ENCODE data around the gene CREBBP.
"Not testable (repeated sequence)": the region's sequence is repeated elsewhere in the genome, so short reads cannot be mapped to it uniquely, and the experiment has no call there.

CREBBP gene

GRCh38 chr16:3717235-3718018 lies 163.1 kb downstream of the CREBBP start, which contains the start of gene TRAP1:
Gene TRAP1, minus strand, starts transcription at chr16:3717524. Its CDS starts 16 bp downstream, at chr16:3717508.
- Histone ChIP-seq H3K4me3 (ENCODE audit: control insufficient read depth in 1 of 7, extremely low read depth in 1 of 7, insufficient read depth in 4 of 7, low read depth in 2 of 7, low read length in 6 of 7) (peak within 1 kb of the TSS; percentile 53 to 89 (median 80)), H3K27ac (ENCODE audit: insufficient read depth in 1 of 2, low read depth in 1 of 2, low read length in 2 of 2, poor library complexity in 1 of 2, severe bottlenecking in 2 of 2) (peak within 1 kb of the TSS; percentile 50 to 76), H3K9me3 (ENCODE audit: control extremely low read depth in 1 of 5, control insufficient read depth in 4 of 5, insufficient read depth in 2 of 5, low read depth in 1 of 5, low read length in 4 of 5) (no peaks in the 10 kb centered on the region), H3K27me3 (replicated peaks in 2 of 5; ENCODE audit: control insufficient read depth in 4 of 5, insufficient read depth in 5 of 5, low read length in 4 of 5) (peaks cover 0 to 3% (median 2%) of the 10 kb centered on the region in 5 experiments), H3K36me3 (ENCODE audit: control insufficient read depth in 4 of 4, insufficient read depth in 4 of 4, low read length in 3 of 4) (peaks cover 0 to 22% (median 6%) of the 10 kb centered on the region in 4 experiments), H3K4me1 (ENCODE audit: control extremely low read depth in 1 of 4, control insufficient read depth in 4 of 4, insufficient read depth in 4 of 4, low read length in 3 of 4) (peaks cover 5 to 19% (median 17%) of the 10 kb centered on the region in 4 experiments)
- CTCF ChIA-PET = no interaction called here
- WGBS (ENCODE audit: insufficient coverage) = 0% methylated on average over 88 of the region's 95 CpGs
- POLR2A ChIA-PET = no interaction called here
- peak; percentile 82 to 90 (median 88) for DNase-seq

- ChIA-PET POLR2A (no interaction called here), CTCF (no interaction called here)
- Histone ChIP-seq H3K4me3 (ENCODE audit: control insufficient read depth in 1 of 7, extremely low read depth in 1 of 7, insufficient read depth in 4 of 7, low read depth in 2 of 7, low read length in 6 of 7) (peak overlapping the region; percentile 37 to 89 (median 80)), H3K36me3 (ENCODE audit: control insufficient read depth in 4 of 4, insufficient read depth in 4 of 4, low read length in 3 of 4) (peaks cover 0 to 22% (median 6%) of the 10 kb centered on the region in 4 experiments), H3K9me3 (ENCODE audit: control extremely low read depth in 1 of 5, control insufficient read depth in 4 of 5, insufficient read depth in 2 of 5, low read depth in 1 of 5, low read length in 4 of 5) (no peaks in the 10 kb centered on the region), H3K27ac (ENCODE audit: insufficient read depth in 1 of 2, low read depth in 1 of 2, low read length in 2 of 2, poor library complexity in 1 of 2, severe bottlenecking in 2 of 2) (peak overlapping the region in 1 of 2 experiments; percentile 66), H3K27me3 (replicated peaks in 2 of 5; ENCODE audit: control insufficient read depth in 4 of 5, insufficient read depth in 5 of 5, low read length in 4 of 5) (peaks cover 0 to 3% (median 2%) of the 10 kb centered on the region in 5 experiments), H3K4me1 (ENCODE audit: control extremely low read depth in 1 of 4, control insufficient read depth in 4 of 4, insufficient read depth in 4 of 4, low read length in 3 of 4) (peaks cover 5 to 19% (median 17%) of the 10 kb centered on the region in 4 experiments)
- DNase-seq = peak; percentile 6 to 39 (median 33)
- WGBS (ENCODE audit: insufficient coverage) = under 1% methylated on average over 33 of the region's 34 CpGs
Observed at GRCh38 chr16:3716831-3717234, 163.7 kb downstream of the CREBBP start.

- 100% methylated on average over 1 of the region's 7 CpGs for WGBS (ENCODE audit: insufficient coverage)
- Histone ChIP-seq H3K9me3 (ENCODE audit: control extremely low read depth in 1 of 5, control insufficient read depth in 4 of 5, insufficient read depth in 2 of 5, low read depth in 1 of 5, low read length in 4 of 5) (no peaks in the 10 kb centered on the region), H3K36me3 (ENCODE audit: control insufficient read depth in 4 of 4, insufficient read depth in 4 of 4, low read length in 3 of 4) (peaks cover 0 to 22% (median 6%) of the 10 kb centered on the region in 4 experiments), H3K27me3 (replicated peaks in 2 of 5; ENCODE audit: control insufficient read depth in 4 of 5, insufficient read depth in 5 of 5, low read length in 4 of 5) (peaks cover 0 to 3% (median 0%) of the 10 kb centered on the region in 5 experiments), H3K4me3 (ENCODE audit: control insufficient read depth in 1 of 7, extremely low read depth in 1 of 7, insufficient read depth in 4 of 7, low read depth in 2 of 7, low read length in 6 of 7) (no peak overlapping the region), H3K27ac (ENCODE audit: insufficient read depth in 1 of 2, low read depth in 1 of 2, low read length in 2 of 2, poor library complexity in 1 of 2, severe bottlenecking in 2 of 2) (no peak overlapping the region), H3K4me1 (ENCODE audit: control extremely low read depth in 1 of 4, control insufficient read depth in 4 of 4, insufficient read depth in 4 of 4, low read length in 3 of 4) (peaks cover 5 to 19% (median 17%) of the 10 kb centered on the region in 4 experiments)
- POLR2A ChIA-PET = no interaction called here
- DNase-seq = no peak
- CTCF ChIA-PET = interaction anchor here (1.7 kb wide), 1 partner anchor 25 kb away, joined by 6 read pairs; no protein-coding TSS in a partner anchor
Observed at GRCh38 chr16:3715430-3715829, 165.1 kb downstream of the CREBBP start.

GRCh38 chr16:3714378-3714777 lies 166.1 kb downstream of the CREBBP start:
- DNase-seq; H3K9me3 ChIP-seq (ENCODE audit: control extremely low read depth in 1 of 5, control insufficient read depth in 4 of 5, insufficient read depth in 2 of 5, low read depth in 1 of 5, low read length in 4 of 5); H3K4me3 ChIP-seq (ENCODE audit: control insufficient read depth in 1 of 7, extremely low read depth in 1 of 7, insufficient read depth in 4 of 7, low read depth in 2 of 7, low read length in 6 of 7); H3K27me3 ChIP-seq (replicated peaks in 2 of 5; ENCODE audit: control insufficient read depth in 4 of 5, insufficient read depth in 5 of 5, low read length in 4 of 5); H3K27ac ChIP-seq (ENCODE audit: insufficient read depth in 1 of 2, low read depth in 1 of 2, low read length in 2 of 2, poor library complexity in 1 of 2, severe bottlenecking in 2 of 2); POLR2A ChIA-PET: not testable (repeated sequence)
- CTCF ChIA-PET = interaction anchor here (1.7 kb wide), 1 partner anchor 24 kb away, joined by 6 read pairs; no protein-coding TSS in a partner anchor
- WGBS (ENCODE audit: insufficient coverage) = 100% methylated on average over 7 of the region's 10 CpGs
- H3K36me3 ChIP-seq (ENCODE audit: control insufficient read depth in 4 of 4, insufficient read depth in 4 of 4, low read length in 3 of 4) = peaks cover 0 to 22% (median 6%) of the 10 kb centered on the region in 4 experiments
- H3K4me1 ChIP-seq (ENCODE audit: control extremely low read depth in 1 of 4, control insufficient read depth in 4 of 4, insufficient read depth in 4 of 4, low read length in 3 of 4) = peaks cover 5 to 19% (median 17%) of the 10 kb centered on the region in 4 experiments

- ChIA-PET POLR2A (no interaction called here), CTCF (interaction anchor here (0.6 kb wide), 1 partner anchor 15 kb away, joined by 3 read pairs; no protein-coding TSS in a partner anchor)
- Histone ChIP-seq H3K36me3 (ENCODE audit: control insufficient read depth in 4 of 4, insufficient read depth in 4 of 4, low read length in 3 of 4) (peaks cover 0 to 22% (median 6%) of the 10 kb centered on the region in 4 experiments), H3K4me3 (ENCODE audit: control insufficient read depth in 1 of 7, extremely low read depth in 1 of 7, insufficient read depth in 4 of 7, low read depth in 2 of 7, low read length in 6 of 7) (no peak overlapping the region), H3K27me3 (replicated peaks in 2 of 5; ENCODE audit: control insufficient read depth in 4 of 5, insufficient read depth in 5 of 5, low read length in 4 of 5) (peaks cover 0 to 3% (median 2%) of the 10 kb centered on the region in 5 experiments), H3K4me1 (ENCODE audit: control extremely low read depth in 1 of 4, control insufficient read depth in 4 of 4, insufficient read depth in 4 of 4, low read length in 3 of 4) (peaks cover 5 to 19% (median 17%) of the 10 kb centered on the region in 4 experiments), H3K27ac (ENCODE audit: insufficient read depth in 1 of 2, low read depth in 1 of 2, low read length in 2 of 2, poor library complexity in 1 of 2, severe bottlenecking in 2 of 2) (no peak overlapping the region), H3K9me3 (ENCODE audit: control extremely low read depth in 1 of 5, control insufficient read depth in 4 of 5, insufficient read depth in 2 of 5, low read depth in 1 of 5, low read length in 4 of 5) (no peaks in the 10 kb centered on the region)
- 96% methylated on average over 14 of the region's 15 CpGs for WGBS (ENCODE audit: insufficient coverage)
- no peak for DNase-seq
Observed at GRCh38 chr16:3713587-3714242, 166.8 kb downstream of the CREBBP start.

GRCh38 chr16:3712861-3713372 lies 167.6 kb downstream of the CREBBP start:
- POLR2A ChIA-PET = no interaction called here
- CTCF ChIA-PET = interaction anchor here (1.6 kb wide), 1 partner anchor 11 kb away, joined by 6 read pairs; no protein-coding TSS in a partner anchor
- H3K36me3 ChIP-seq (ENCODE audit: control insufficient read depth in 4 of 4, insufficient read depth in 4 of 4, low read length in 3 of 4) = peaks cover 0 to 22% (median 6%) of the 10 kb centered on the region in 4 experiments
- H3K27ac ChIP-seq (ENCODE audit: insufficient read depth in 1 of 2, low read depth in 1 of 2, low read length in 2 of 2, poor library complexity in 1 of 2, severe bottlenecking in 2 of 2) = no peak overlapping the region
- no peaks in the 10 kb centered on the region for H3K9me3 ChIP-seq (ENCODE audit: control extremely low read depth in 1 of 5, control insufficient read depth in 4 of 5, insufficient read depth in 2 of 5, low read depth in 1 of 5, low read length in 4 of 5)
- WGBS (ENCODE audit: insufficient coverage) = 96% methylated on average over 13 of the region's 16 CpGs
- H3K27me3 ChIP-seq (replicated peaks in 2 of 5; ENCODE audit: control insufficient read depth in 4 of 5, insufficient read depth in 5 of 5, low read length in 4 of 5) = peaks cover 0 to 3% (median 2%) of the 10 kb centered on the region in 5 experiments
- no peak overlapping the region for H3K4me3 ChIP-seq (ENCODE audit: control insufficient read depth in 1 of 7, extremely low read depth in 1 of 7, insufficient read depth in 4 of 7, low read depth in 2 of 7, low read length in 6 of 7)
- H3K4me1 ChIP-seq (ENCODE audit: control extremely low read depth in 1 of 4, control insufficient read depth in 4 of 4, insufficient read depth in 4 of 4, low read length in 3 of 4) = peaks cover 3 to 14% (median 13%) of the 10 kb centered on the region in 4 experiments
- DNase-seq = no peak
